Aorta (tissue), 5 donors: ENCODE data around the gene PRKAR1B. TPM values are rescaled to one million over a fixed set of nuclear protein-coding genes. Genes with fewer than 3 reads are reported as not detected.

Source experiments
- ATAC-seq: fragments of 200-7000 bp; cut with Tn5 transposase; one replicate; pipeline ENCODE4 v1.9.1; 2022; ENCODE audit warnings: moderate library complexity; ENCODE audit not compliant: low FRiP score
- DNase-seq, 2 donors: peaks; one replicate each; pipeline ENCODE4 v3.0.0-alpha.2; 2020
- H3K27ac ChIP-seq, 2 donors: one replicate each; pipeline ENCODE4 v1.5.1; 2013; ENCODE audit warnings: low read length in 2 of 2, mild to moderate bottlenecking in 2 of 2, moderate library complexity in 2 of 2, control low read depth in 1 of 2, inconsistent platforms in 1 of 2, low read depth in 1 of 2
- H3K27me3 ChIP-seq, 2 donors: one replicate each; pipeline ENCODE4 v1.6.1; 2013; ENCODE audit warnings: control low read depth in 1 of 2, low read length in 1 of 2, mild to moderate bottlenecking in 1 of 2, moderate library complexity in 1 of 2; ENCODE audit not compliant: insufficient read depth in 2 of 2, control insufficient read depth in 1 of 2
- H3K36me3 ChIP-seq, 2 donors: one replicate each; pipeline ENCODE4 v1.6.1; 2013; ENCODE audit warnings: control low read depth in 1 of 2, low read length in 1 of 2, mild to moderate bottlenecking in 1 of 2; ENCODE audit not compliant: insufficient read depth in 2 of 2, control insufficient read depth in 1 of 2
- H3K4me1 ChIP-seq, 2 donors: one replicate each; pipeline ENCODE4 v1.6.1; 2013; ENCODE audit warnings: low read length in 2 of 2, control low read depth in 1 of 2, mild to moderate bottlenecking in 1 of 2, moderate library complexity in 1 of 2; ENCODE audit not compliant: insufficient read depth in 2 of 2, control insufficient read depth in 1 of 2
- H3K4me3 ChIP-seq, 2 donors: one replicate each; pipeline ENCODE4 v1.5.1; 2013; ENCODE audit warnings: low read length in 2 of 2, control low read depth in 1 of 2, mild to moderate bottlenecking in 1 of 2
- H3K9me3 ChIP-seq: one replicate; pipeline ENCODE4 v1.6.1; 2013; ENCODE audit warnings: mild to moderate bottlenecking, low read length; ENCODE audit not compliant: control insufficient read depth
- WGBS, 2 donors: extraction: QIAGEN DNeasy Blood & Tissue Kit; methylation state at CpG; one replicate each; pipeline ENCODE4 v1.1.7; 2013; 5-methylcytosine and 5-hydroxymethylcytosine counted together
- intact Hi-C, 2 donors: fragments of 100-400 bp; cut with DNase I; formaldehyde crosslinking; loops; one replicate each; pipeline versions ENCODE4 v1.14.2 to v1.15.0; 2022
- polyA plus RNA-seq, 2 donors: library from polyadenylated mRNA; stranded (reverse); fragments of 200-250 nt; gene quantifications; one replicate each; pipeline ENCODE4 v1.2.3, GENCODE V29; 2013
- total RNA-seq, 2 donors: library from RNA; stranded (reverse); fragmentation: NEBNext Ultra II Directional; extraction: Animal tissue kit (Norgen Biotek cat#: 25700); gene quantifications; one replicate each; pipeline ENCODE4 v1.2.1, GENCODE V29; 2021
- donor health status: healthy with polysubstance abuse.
- donor health status: Bipolar disorder and iron deficiency.
- donor health status: DM: no; HTN: no; CAD: no.
- donor health status: DM: no; HTN: no; CAD: no.
- donor health status: DM: yes; HTN: yes; CAD: no.

Gene PRKAR1B
- total and polyA plus RNA-seq, 4 donors, result 6.6 to 16.2 (median 14.1) TPM

GRCh38 chr7:513521-514166 lies 213.4 kb downstream of the PRKAR1B start:
- Histone ChIP-seq H3K9me3 (no peaks in the 10 kb centered on the region), H3K4me1 (no peaks in the 10 kb centered on the region), H3K4me3 (no peak overlapping the region), H3K36me3 (peaks cover 0 to 4% of the 10 kb centered on the region in 2 donors), H3K27ac (peak overlapping the region; percentile 79 to 97), H3K27me3 (no peaks in the 10 kb centered on the region)
- WGBS, 2 donors, result 20 to 21% methylated on average over 20 of the region's 20 CpGs
- ATAC-seq (peak; percentile 16), DNase-seq (no peak)
- intact Hi-C loops, result loop anchor here in 1 of 2 donors (5.0 kb wide), 1 partner anchor 181 kb away; no protein-coding TSS in a partner anchor

GRCh38 chr7:512541-513311 lies 214.4 kb downstream of the PRKAR1B start:
- DNase-seq, result peak; percentile 75 to 87
- Histone ChIP-seq H3K4me1 (no peaks in the 10 kb centered on the region), H3K4me3 (no peak overlapping the region), H3K36me3 (peaks cover 0 to 4% of the 10 kb centered on the region in 2 donors), H3K27ac (peak overlapping the region in 1 of 2 donors; percentile 97), H3K9me3 (no peaks in the 10 kb centered on the region), H3K27me3 (no peaks in the 10 kb centered on the region)
- 52 to 57% methylated on average over 32 of the region's 32 CpGs for WGBS, 2 donors
- peak; percentile 27 for ATAC-seq
- intact Hi-C loops, result loop anchor here in 1 of 2 donors (5.0 kb wide), 1 partner anchor 180 kb away; no protein-coding TSS in a partner anchor

- 83 to 87% methylated on average over 19 of the region's 19 CpGs for WGBS, 2 donors
- H3K4me3 ChIP-seq, result no peak overlapping the region
- peak overlapping the region in 1 of 2 donors; percentile 97 for H3K27ac ChIP-seq
- H3K27me3 ChIP-seq, result no peaks in the 10 kb centered on the region
- ATAC-seq, result no peak
- intact Hi-C loops, result loop anchor here in 1 of 2 donors (5.0 kb wide), 1 partner anchor 180 kb away; no protein-coding TSS in a partner anchor
- H3K9me3 ChIP-seq, result no peaks in the 10 kb centered on the region
- H3K36me3 ChIP-seq, result peaks cover 0 to 4% of the 10 kb centered on the region in 2 donors
- no peaks in the 10 kb centered on the region for H3K4me1 ChIP-seq
- DNase-seq, result peak; percentile 46 to 75
Observed at GRCh38 chr7:512146-512510, 215.0 kb downstream of the PRKAR1B start.

GRCh38 chr7:511476-512145 lies 215.5 kb downstream of the PRKAR1B start:
- Histone ChIP-seq H3K27me3 (no peaks in the 10 kb centered on the region), H3K27ac (peak overlapping the region; percentile 1 to 97), H3K9me3 (no peaks in the 10 kb centered on the region), H3K36me3 (peaks cover 0 to 4% of the 10 kb centered on the region in 2 donors), H3K4me3 (no peak overlapping the region), H3K4me1 (no peaks in the 10 kb centered on the region)
- peak; percentile 46 to 66 for DNase-seq
- no peak for ATAC-seq
- intact Hi-C loops, result loop anchor here in 1 of 2 donors (5.0 kb wide), 1 partner anchor 179 kb away; no protein-coding TSS in a partner anchor
- 88 to 94% methylated on average over 24 to 25 of the region's 25 CpGs for WGBS, 2 donors

- H3K4me3 ChIP-seq, result no peak overlapping the region
- 85 to 88% methylated on average over 21 to 25 of the region's 25 CpGs for WGBS, 2 donors
- H3K27me3 ChIP-seq, result no peaks in the 10 kb centered on the region
- DNase-seq, result peak; percentile 40 to 68
- H3K4me1 ChIP-seq, result no peaks in the 10 kb centered on the region
- no peaks in the 10 kb centered on the region for H3K9me3 ChIP-seq
- intact Hi-C loops, result loop anchor here in 1 of 2 donors (5.0 kb wide), 1 partner anchor 179 kb away; no protein-coding TSS in a partner anchor
- H3K36me3 ChIP-seq, result peaks cover 0 to 4% of the 10 kb centered on the region in 2 donors
- no peak overlapping the region for H3K27ac ChIP-seq
- ATAC-seq, result no peak
Observed at GRCh38 chr7:510782-511281, 216.2 kb downstream of the PRKAR1B start.

- Histone ChIP-seq H3K27ac (no peak overlapping the region), H3K9me3 (no peaks in the 10 kb centered on the region), H3K36me3 (peaks cover 0 to 4% of the 10 kb centered on the region in 2 donors), H3K4me3 (no peak overlapping the region), H3K27me3 (no peaks in the 10 kb centered on the region), H3K4me1 (no peaks in the 10 kb centered on the region)
- 87% methylated on average over 15 to 17 of the region's 17 CpGs for WGBS, 2 donors
- ATAC-seq (no peak), DNase-seq (peak; percentile 42 to 78)
- intact Hi-C loops, result loop anchor here in 1 of 2 donors (5.0 kb wide), 1 partner anchor 178 kb away; no protein-coding TSS in a partner anchor
Observed at GRCh38 chr7:510131-510481, 217.0 kb downstream of the PRKAR1B start.

- peak in 1 of 2 donors; percentile 21 for DNase-seq
- no peaks in the 10 kb centered on the region for H3K9me3 ChIP-seq
- no peak for ATAC-seq
- no peak overlapping the region for H3K27ac ChIP-seq
- WGBS, 2 donors, result 93 to 94% methylated on average over 20 of the region's 20 CpGs
- no peak overlapping the region for H3K4me3 ChIP-seq
- H3K27me3 ChIP-seq, result no peaks in the 10 kb centered on the region
- H3K4me1 ChIP-seq, result no peaks in the 10 kb centered on the region
- H3K36me3 ChIP-seq, result peaks cover 0 to 4% of the 10 kb centered on the region in 2 donors
- intact Hi-C loops, result loop anchor here in 1 of 2 donors (5.0 kb wide), 1 partner anchor 177 kb away; no protein-coding TSS in a partner anchor
Observed at GRCh38 chr7:509426-510130, 217.5 kb downstream of the PRKAR1B start.
